ENCODE data around the gene ATP6V0E1.
"Not testable (repeated sequence)": the region's sequence is repeated elsewhere in the genome, so short reads cannot be mapped to it uniquely, and the experiment has no call there.

The ATP6V0E1 gene

DNA sequence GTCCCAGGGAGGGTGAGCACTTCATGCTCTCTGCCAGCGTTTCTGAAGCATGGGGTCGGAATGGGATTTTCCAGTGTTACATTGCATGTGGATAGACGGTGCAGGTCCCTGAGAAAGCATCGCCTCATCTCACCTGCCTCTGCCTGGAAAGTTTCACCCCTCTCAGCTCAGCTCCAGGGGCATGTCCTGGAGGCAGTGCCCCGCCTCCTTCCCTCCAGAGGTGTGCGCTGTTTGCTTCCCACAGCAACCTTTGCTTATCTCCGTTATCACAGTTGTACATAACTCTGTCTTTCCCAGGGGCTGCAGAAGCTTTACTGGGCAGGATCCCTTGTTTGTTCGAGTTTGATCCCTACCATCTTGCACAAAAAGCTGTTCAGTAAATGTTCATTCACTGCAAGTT lies 61.9 kb downstream of the ATP6V0E1 start:
- no peaks in the 10 kb centered on the region for H3K4me1 ChIP-seq (ENCODE audit: control insufficient read depth, insufficient read depth, low read length, poor library complexity, severe bottlenecking)
- no peaks in the 10 kb centered on the region for H3K36me3 ChIP-seq (ENCODE audit: control insufficient read depth, insufficient read depth, low read length)
- no peak overlapping the region for H3K27ac ChIP-seq (ENCODE audit: insufficient read depth, low read length, poor library complexity, severe bottlenecking)
- no peaks in the 10 kb centered on the region for H3K9me3 ChIP-seq (ENCODE audit: control insufficient read depth, low read length)
- DNase-seq, result no peak
- H3K4me3 ChIP-seq (ENCODE audit: insufficient read depth, low read depth, low read length, poor library complexity, severe bottlenecking), result no peak overlapping the region
- no peaks in the 10 kb centered on the region for H3K27me3 ChIP-seq (replicated peaks; ENCODE audit: control insufficient read depth, insufficient read depth, low read length, poor library complexity, severe bottlenecking)

DNA sequence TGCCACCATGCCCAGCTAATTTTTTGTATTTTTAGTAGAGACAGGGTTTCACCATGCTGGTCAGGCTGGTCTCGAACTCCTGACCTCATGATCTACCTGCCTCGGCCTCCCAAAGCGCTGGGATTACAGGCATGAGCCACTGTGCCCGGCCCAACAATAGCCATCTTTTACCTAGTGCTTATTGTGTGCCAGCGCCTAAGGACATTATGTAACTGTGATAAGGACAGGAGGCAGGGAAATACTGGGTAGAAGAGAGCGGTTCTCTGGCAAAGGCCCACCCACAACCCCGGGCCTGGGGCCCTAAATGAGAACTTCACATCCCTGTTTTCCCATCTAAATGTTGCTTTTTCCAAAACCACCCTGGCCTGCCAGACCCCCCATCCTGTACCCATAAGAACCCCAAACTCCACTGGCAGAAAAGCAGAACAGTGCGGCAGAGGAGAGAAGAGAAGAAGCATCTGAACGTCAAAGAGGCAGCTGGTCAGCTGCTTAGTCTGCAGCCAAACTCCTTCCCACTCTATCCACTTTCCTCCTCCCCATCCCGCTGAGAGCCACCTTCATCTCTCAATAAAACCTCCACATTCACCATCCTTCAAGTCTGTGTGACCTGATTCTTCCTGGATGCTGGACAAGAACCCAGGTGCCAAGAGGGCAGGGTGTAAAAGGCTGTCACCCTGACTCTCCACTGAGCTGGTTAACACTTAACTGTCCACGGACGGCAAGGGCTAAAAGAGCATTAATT lies 63.7 kb downstream of the ATP6V0E1 start:
- not testable (repeated sequence) for H3K36me3 ChIP-seq (ENCODE audit: control insufficient read depth, insufficient read depth, low read length); H3K4me3 ChIP-seq (ENCODE audit: insufficient read depth, low read depth, low read length, poor library complexity, severe bottlenecking); H3K4me1 ChIP-seq (ENCODE audit: control insufficient read depth, insufficient read depth, low read length, poor library complexity, severe bottlenecking); DNase-seq; H3K27ac ChIP-seq (ENCODE audit: insufficient read depth, low read length, poor library complexity, severe bottlenecking); H3K9me3 ChIP-seq (ENCODE audit: control insufficient read depth, low read length); H3K27me3 ChIP-seq (replicated peaks; ENCODE audit: control insufficient read depth, insufficient read depth, low read length, poor library complexity, severe bottlenecking)

DNA sequence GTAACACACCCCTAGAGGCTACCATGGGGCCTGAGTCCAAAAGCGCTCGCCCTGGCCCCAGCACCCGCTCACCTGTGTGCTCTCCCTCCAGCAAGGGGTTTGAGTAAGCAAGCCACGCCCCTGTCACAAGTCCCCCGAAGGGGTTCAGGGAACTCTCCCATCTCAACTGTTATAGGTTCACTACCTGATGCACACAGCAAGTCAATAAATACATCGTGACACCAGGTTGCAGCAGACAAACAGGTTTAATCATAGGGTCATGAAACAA lies 64.2 kb downstream of the ATP6V0E1 start:
- DNase-seq, result no peak
- no peaks in the 10 kb centered on the region for H3K27me3 ChIP-seq (replicated peaks; ENCODE audit: control insufficient read depth, insufficient read depth, low read length, poor library complexity, severe bottlenecking)
- H3K36me3 ChIP-seq (ENCODE audit: control insufficient read depth, insufficient read depth, low read length), result no peaks in the 10 kb centered on the region
- no peak overlapping the region for H3K27ac ChIP-seq (ENCODE audit: insufficient read depth, low read length, poor library complexity, severe bottlenecking)
- H3K4me3 ChIP-seq (ENCODE audit: insufficient read depth, low read depth, low read length, poor library complexity, severe bottlenecking), result no peak overlapping the region
- no peaks in the 10 kb centered on the region for H3K9me3 ChIP-seq (ENCODE audit: control insufficient read depth, low read length)
- H3K4me1 ChIP-seq (ENCODE audit: control insufficient read depth, insufficient read depth, low read length, poor library complexity, severe bottlenecking), result no peaks in the 10 kb centered on the region

DNA sequence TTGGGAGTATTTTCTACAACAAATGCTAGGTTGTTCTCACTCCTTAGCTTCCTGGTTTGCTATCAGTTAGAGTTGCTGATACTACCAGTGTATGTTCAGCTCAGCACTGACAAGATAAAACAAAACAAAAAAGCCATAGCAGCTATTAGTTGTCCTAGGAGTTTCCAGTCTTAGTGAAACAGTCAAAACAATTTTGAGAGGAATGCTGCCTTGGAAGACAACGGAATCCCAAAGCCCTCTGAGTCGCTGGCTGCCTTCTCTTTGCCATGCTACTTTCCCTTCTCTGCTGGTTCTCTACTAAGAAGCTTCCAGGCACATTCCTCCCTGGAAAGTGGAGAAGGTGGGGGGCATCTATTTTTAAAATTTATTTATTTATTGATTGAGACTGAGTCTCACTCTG lies 67.2 kb downstream of the ATP6V0E1 start:
- no peak overlapping the region for H3K27ac ChIP-seq (ENCODE audit: insufficient read depth, low read length, poor library complexity, severe bottlenecking)
- H3K4me1 ChIP-seq (ENCODE audit: control insufficient read depth, insufficient read depth, low read length, poor library complexity, severe bottlenecking), result no peaks in the 10 kb centered on the region
- no peak overlapping the region for H3K4me3 ChIP-seq (ENCODE audit: insufficient read depth, low read depth, low read length, poor library complexity, severe bottlenecking)
- H3K27me3 ChIP-seq (replicated peaks; ENCODE audit: control insufficient read depth, insufficient read depth, low read length, poor library complexity, severe bottlenecking), result no peaks in the 10 kb centered on the region
- no peak for DNase-seq
- H3K9me3 ChIP-seq (ENCODE audit: control insufficient read depth, low read length), result no peaks in the 10 kb centered on the region
- H3K36me3 ChIP-seq (ENCODE audit: control insufficient read depth, insufficient read depth, low read length), result no peaks in the 10 kb centered on the region

- H3K36me3 ChIP-seq (ENCODE audit: control insufficient read depth, insufficient read depth, low read length), result no peaks in the 10 kb centered on the region
- no peaks in the 10 kb centered on the region for H3K4me1 ChIP-seq (ENCODE audit: control insufficient read depth, insufficient read depth, low read length, poor library complexity, severe bottlenecking)
- DNase-seq, result no peak
- H3K27ac ChIP-seq (ENCODE audit: insufficient read depth, low read length, poor library complexity, severe bottlenecking), result no peak overlapping the region
- no peaks in the 10 kb centered on the region for H3K27me3 ChIP-seq (replicated peaks; ENCODE audit: control insufficient read depth, insufficient read depth, low read length, poor library complexity, severe bottlenecking)
- H3K9me3 ChIP-seq (ENCODE audit: control insufficient read depth, low read length), result no peaks in the 10 kb centered on the region
- no peak overlapping the region for H3K4me3 ChIP-seq (ENCODE audit: insufficient read depth, low read depth, low read length, poor library complexity, severe bottlenecking)
Measured at GRCh38 chr5:173051746-173052145, 68.2 kb downstream of the ATP6V0E1 start.

- H3K9me3 ChIP-seq (ENCODE audit: control insufficient read depth, low read length), result no peaks in the 10 kb centered on the region
- no peaks in the 10 kb centered on the region for H3K27me3 ChIP-seq (replicated peaks; ENCODE audit: control insufficient read depth, insufficient read depth, low read length, poor library complexity, severe bottlenecking)
- H3K4me1 ChIP-seq (ENCODE audit: control insufficient read depth, insufficient read depth, low read length, poor library complexity, severe bottlenecking), result peaks cover 4% of the 10 kb centered on the region
- no peaks in the 10 kb centered on the region for H3K36me3 ChIP-seq (ENCODE audit: control insufficient read depth, insufficient read depth, low read length)
- H3K4me3 ChIP-seq (ENCODE audit: insufficient read depth, low read depth, low read length, poor library complexity, severe bottlenecking), result no peak overlapping the region
- H3K27ac ChIP-seq (ENCODE audit: insufficient read depth, low read length, poor library complexity, severe bottlenecking), result no peak overlapping the region
- no peak for DNase-seq
Measured at GRCh38 chr5:173053041-173053440, 69.5 kb downstream of the ATP6V0E1 start.

- Histone ChIP-seq H3K4me3 (ENCODE audit: insufficient read depth, low read depth, low read length, poor library complexity, severe bottlenecking) (peak overlapping the region; percentile 96), H3K9me3 (ENCODE audit: control insufficient read depth, low read length) (no peaks in the 10 kb centered on the region), H3K36me3 (ENCODE audit: control insufficient read depth, insufficient read depth, low read length) (no peaks in the 10 kb centered on the region), H3K27ac (ENCODE audit: insufficient read depth, low read length, poor library complexity, severe bottlenecking) (peak overlapping the region; percentile 97), H3K27me3 (replicated peaks; ENCODE audit: control insufficient read depth, insufficient read depth, low read length, poor library complexity, severe bottlenecking) (no peaks in the 10 kb centered on the region), H3K4me1 (ENCODE audit: control insufficient read depth, insufficient read depth, low read length, poor library complexity, severe bottlenecking) (peaks cover 11% of the 10 kb centered on the region)
- DNase-seq, result no peak
Measured at GRCh38 chr5:173055042-173055721, 71.6 kb downstream of the ATP6V0E1 start.

GRCh38 chr5:173055722-173055982 lies 72.1 kb downstream of the ATP6V0E1 start:
- DNase-seq, result peak in 1 of 3 donors; percentile 10
- Histone ChIP-seq H3K9me3 (ENCODE audit: control insufficient read depth, low read length) (no peaks in the 10 kb centered on the region), H3K27ac (ENCODE audit: insufficient read depth, low read length, poor library complexity, severe bottlenecking) (peak overlapping the region; percentile 97), H3K27me3 (replicated peaks; ENCODE audit: control insufficient read depth, insufficient read depth, low read length, poor library complexity, severe bottlenecking) (no peaks in the 10 kb centered on the region), H3K36me3 (ENCODE audit: control insufficient read depth, insufficient read depth, low read length) (no peaks in the 10 kb centered on the region), H3K4me3 (ENCODE audit: insufficient read depth, low read depth, low read length, poor library complexity, severe bottlenecking) (peak overlapping the region; percentile 96), H3K4me1 (ENCODE audit: control insufficient read depth, insufficient read depth, low read length, poor library complexity, severe bottlenecking) (peaks cover 11% of the 10 kb centered on the region)

- Histone ChIP-seq H3K36me3 (ENCODE audit: control insufficient read depth, insufficient read depth, low read length) (no peaks in the 10 kb centered on the region), H3K27ac (ENCODE audit: insufficient read depth, low read length, poor library complexity, severe bottlenecking) (peak within 1 kb of the TSS; percentile 97), H3K9me3 (ENCODE audit: control insufficient read depth, low read length) (no peaks in the 10 kb centered on the region), H3K4me3 (ENCODE audit: insufficient read depth, low read depth, low read length, poor library complexity, severe bottlenecking) (peak within 1 kb of the TSS; percentile 96), H3K4me1 (ENCODE audit: control insufficient read depth, insufficient read depth, low read length, poor library complexity, severe bottlenecking) (peaks cover 11% of the 10 kb centered on the region), H3K27me3 (replicated peaks; ENCODE audit: control insufficient read depth, insufficient read depth, low read length, poor library complexity, severe bottlenecking) (no peaks in the 10 kb centered on the region)
- peak; percentile 97 to 99 (median 98) for DNase-seq
Measured at GRCh38 chr5:173055983-173056782, 72.6 kb downstream of the ATP6V0E1 start, which contains the start of gene CREBRF. TSS of gene CREBRF (plus strand) at chr5:173056352. CDS start at chr5:173080776, 24,424 bp downstream.

GRCh38 chr5:173056783-173057061 lies 73.2 kb downstream of the ATP6V0E1 start:
- peak overlapping the region; percentile 97 for H3K27ac ChIP-seq (ENCODE audit: insufficient read depth, low read length, poor library complexity, severe bottlenecking)
- no peak for DNase-seq
- H3K36me3 ChIP-seq (ENCODE audit: control insufficient read depth, insufficient read depth, low read length), result no peaks in the 10 kb centered on the region
- no peaks in the 10 kb centered on the region for H3K27me3 ChIP-seq (replicated peaks; ENCODE audit: control insufficient read depth, insufficient read depth, low read length, poor library complexity, severe bottlenecking)
- H3K9me3 ChIP-seq (ENCODE audit: control insufficient read depth, low read length), result no peaks in the 10 kb centered on the region
- H3K4me1 ChIP-seq (ENCODE audit: control insufficient read depth, insufficient read depth, low read length, poor library complexity, severe bottlenecking), result peaks cover 11% of the 10 kb centered on the region
- H3K4me3 ChIP-seq (ENCODE audit: insufficient read depth, low read depth, low read length, poor library complexity, severe bottlenecking), result peak overlapping the region; percentile 96
